ENCODE results near the gene TXNRD2. TPM values are rescaled to one million over a fixed set of nuclear protein-coding genes. Genes with fewer than 3 reads are reported as not detected.

The TXNRD2 gene
- total and polyA plus RNA-seq, 7 donors: 13.7 to 35.1 (median 21.1) TPM

GRCh38 chr22:19963863-19964642, 22.4 kb upstream of the TXNRD2 start:
- no peaks in the 10 kb centered on the region for H3K27me3 ChIP-seq (ENCODE audit: insufficient read depth in 3 of 3, low read length in 2 of 3)
- no peak overlapping the region for H3K4me3 ChIP-seq
- intact Hi-C loops (cut with DNase I): no loop called here
- WGBS, 3 donors: 81 to 91% (median 85%) methylated on average over 12 of the region's 12 CpGs
- peaks cover 24% of the 10 kb centered on the region for H3K4me1 ChIP-seq
- ATAC-seq (no peak), DNase-seq (peak in 1 of 2 donors; percentile 41)
- H3K9me3 ChIP-seq: no peaks in the 10 kb centered on the region
- no peak overlapping the region for H3K27ac ChIP-seq
- H3K36me3 ChIP-seq (ENCODE audit: insufficient read depth in 1 of 2, low read depth in 1 of 2): peaks cover 0 to 60% of the 10 kb centered on the region in 2 donors
- no peak for TF ChIP-seq CTCF (IDR thresholded peaks at IDR 0.05)

GRCh38 chr22:19962909-19963806, 21.5 kb upstream of the TXNRD2 start:
- peaks cover 24% of the 10 kb centered on the region for H3K4me1 ChIP-seq
- ATAC-seq (no peak), DNase-seq (peak; percentile 27 to 46)

GRCh38 chr22:19962246-19962908, 20.8 kb upstream of the TXNRD2 start:
- intact Hi-C loops (cut with DNase I): no loop called here
- DNase-seq (peak; percentile 67 to 75), ATAC-seq (peak; percentile 38 to 68 (median 48))
- 26 to 47% (median 42%) methylated on average over 21 to 22 of the region's 22 CpGs for WGBS, 3 donors
- Histone ChIP-seq H3K27me3 (ENCODE audit: insufficient read depth in 3 of 3, low read length in 2 of 3) (no peaks in the 10 kb centered on the region), H3K4me3 (no peak overlapping the region), H3K4me1 (peaks cover 24% of the 10 kb centered on the region), H3K27ac (no peak overlapping the region), H3K36me3 (ENCODE audit: insufficient read depth in 1 of 2, low read depth in 1 of 2) (peaks cover 0 to 44% of the 10 kb centered on the region in 2 donors), H3K9me3 (no peaks in the 10 kb centered on the region)
- peak; percentile 45 for TF ChIP-seq CTCF (IDR thresholded peaks at IDR 0.05)

More at GRCh38 chr22:19962909-19963806, 21.5 kb upstream of the TXNRD2 start:
- Histone ChIP-seq H3K9me3 (no peaks in the 10 kb centered on the region), H3K27ac (no peak overlapping the region), H3K27me3 (ENCODE audit: insufficient read depth in 3 of 3, low read length in 2 of 3) (no peaks in the 10 kb centered on the region), H3K36me3 (ENCODE audit: insufficient read depth in 1 of 2, low read depth in 1 of 2) (peaks cover 0 to 51% of the 10 kb centered on the region in 2 donors), H3K4me3 (no peak overlapping the region)
- intact Hi-C loops (cut with DNase I): no loop called here
- WGBS, 3 donors: 79 to 85% (median 83%) methylated on average over 30 of the region's 30 CpGs
- TF ChIP-seq CTCF (IDR thresholded peaks at IDR 0.05): no peak

- DNase-seq (peak in 1 of 2 donors; percentile 48), ATAC-seq (peak in 1 of 4 donors; percentile 4)
- no peak overlapping the region for H3K4me3 ChIP-seq
- no peaks in the 10 kb centered on the region for H3K27me3 ChIP-seq (ENCODE audit: insufficient read depth in 3 of 3, low read length in 2 of 3)
- peaks cover 24% of the 10 kb centered on the region for H3K4me1 ChIP-seq
- no peak overlapping the region for H3K27ac ChIP-seq
- no peaks in the 10 kb centered on the region for H3K9me3 ChIP-seq
- no peak for TF ChIP-seq CTCF (IDR thresholded peaks at IDR 0.05)
- peaks cover 0 to 39% of the 10 kb centered on the region in 2 donors for H3K36me3 ChIP-seq (ENCODE audit: insufficient read depth in 1 of 2, low read depth in 1 of 2)
- WGBS, 3 donors: 56 to 81% (median 64%) methylated on average over 8 of the region's 8 CpGs
- intact Hi-C loops (cut with DNase I): no loop called here
Observed at GRCh38 chr22:19961868-19962245, 20.2 kb upstream of the TXNRD2 start.
